Left renal pelvis (tissue), 4 donors: ENCODE results near the gene MISP3. TPM values are rescaled to one million over a fixed set of nuclear protein-coding genes. Genes with fewer than 3 reads are reported as not detected.

Source experiments
- DNase-seq, 4 donors: peaks; one replicate each; pipeline ENCODE4 v3.0.0-alpha.2; 2013; ENCODE audit warnings: low read depth in 4 of 4, low spot score in 3 of 4
- polyA plus RNA-seq, 4 donors: library from polyadenylated mRNA; unstranded; fragments of 120-200 nt; gene quantifications; one replicate each; pipeline ENCODE4 v1.2.1, GENCODE V29; 2013; ENCODE audit not compliant: insufficient read length in 4 of 4

The MISP3 gene
- polyA plus RNA-seq, 4 donors, result 1.3 to 10.3 (median 6.3) TPM

DNA sequence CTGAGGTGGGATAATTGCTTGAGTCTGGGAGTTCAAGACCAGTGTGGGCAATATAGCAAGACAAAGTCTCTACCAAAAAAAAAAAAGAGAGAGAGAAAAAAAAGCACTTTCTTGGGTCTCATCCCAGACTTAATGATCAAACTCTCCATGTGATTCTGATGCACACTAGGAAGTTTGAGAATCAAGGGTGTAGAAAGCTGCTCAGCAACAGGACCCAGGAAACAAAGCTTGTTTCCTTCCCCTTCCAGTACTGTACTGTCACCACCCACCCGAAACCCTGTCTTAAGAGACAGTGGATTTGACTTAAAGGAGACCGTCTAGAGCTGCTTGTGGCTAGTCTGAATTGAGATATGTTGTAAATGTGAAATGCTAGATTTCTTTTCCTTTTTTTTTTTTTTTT is 5.8 kb downstream of the MISP3 start:
- no peak for DNase-seq

DNA sequence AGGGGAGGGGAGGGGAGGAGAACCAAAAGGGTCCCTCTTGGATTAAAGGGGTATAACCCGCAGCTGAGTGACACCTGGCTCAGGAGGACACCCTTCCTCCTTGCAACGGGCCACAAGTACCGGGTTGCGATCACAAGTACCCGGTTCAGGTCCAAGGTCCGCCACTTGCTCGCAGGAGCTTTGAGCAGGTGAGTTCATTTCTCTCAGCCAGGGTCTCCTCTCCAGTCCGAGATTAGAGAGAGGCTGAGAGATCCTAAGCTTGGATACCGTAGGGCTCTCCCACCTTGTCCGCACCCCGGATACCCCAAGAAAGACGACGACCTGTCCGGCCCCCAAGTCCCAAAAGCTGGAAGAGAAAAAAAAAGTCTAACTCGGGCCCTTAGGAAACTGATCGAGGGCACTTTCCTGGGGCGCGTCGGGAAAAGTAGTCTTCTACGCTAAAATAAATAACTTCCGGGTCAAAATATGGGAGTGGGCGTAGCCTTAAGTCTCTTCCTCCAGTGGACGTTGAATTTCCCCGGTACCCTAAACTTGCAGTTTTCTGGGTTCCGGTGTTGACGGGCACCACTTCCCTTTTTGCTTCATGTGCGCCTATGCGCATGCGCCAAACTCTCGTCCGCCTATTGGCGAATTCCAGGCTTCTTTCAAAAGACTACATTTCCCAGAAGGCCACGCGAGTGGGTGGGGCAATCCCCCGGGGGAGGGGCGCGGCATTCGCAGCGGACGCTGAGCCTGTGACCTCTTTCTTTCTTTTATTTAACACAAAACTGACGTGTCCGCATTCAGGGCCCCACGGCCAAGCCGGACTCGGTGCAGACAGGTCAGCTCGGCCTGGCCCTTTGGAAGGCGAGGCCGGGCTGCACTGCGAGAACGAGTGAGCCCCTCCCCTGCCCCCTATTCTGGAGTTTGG is 8.6 kb downstream of the MISP3 start:
- peak; percentile 99 to 100 (median 100) for DNase-seq

DNA sequence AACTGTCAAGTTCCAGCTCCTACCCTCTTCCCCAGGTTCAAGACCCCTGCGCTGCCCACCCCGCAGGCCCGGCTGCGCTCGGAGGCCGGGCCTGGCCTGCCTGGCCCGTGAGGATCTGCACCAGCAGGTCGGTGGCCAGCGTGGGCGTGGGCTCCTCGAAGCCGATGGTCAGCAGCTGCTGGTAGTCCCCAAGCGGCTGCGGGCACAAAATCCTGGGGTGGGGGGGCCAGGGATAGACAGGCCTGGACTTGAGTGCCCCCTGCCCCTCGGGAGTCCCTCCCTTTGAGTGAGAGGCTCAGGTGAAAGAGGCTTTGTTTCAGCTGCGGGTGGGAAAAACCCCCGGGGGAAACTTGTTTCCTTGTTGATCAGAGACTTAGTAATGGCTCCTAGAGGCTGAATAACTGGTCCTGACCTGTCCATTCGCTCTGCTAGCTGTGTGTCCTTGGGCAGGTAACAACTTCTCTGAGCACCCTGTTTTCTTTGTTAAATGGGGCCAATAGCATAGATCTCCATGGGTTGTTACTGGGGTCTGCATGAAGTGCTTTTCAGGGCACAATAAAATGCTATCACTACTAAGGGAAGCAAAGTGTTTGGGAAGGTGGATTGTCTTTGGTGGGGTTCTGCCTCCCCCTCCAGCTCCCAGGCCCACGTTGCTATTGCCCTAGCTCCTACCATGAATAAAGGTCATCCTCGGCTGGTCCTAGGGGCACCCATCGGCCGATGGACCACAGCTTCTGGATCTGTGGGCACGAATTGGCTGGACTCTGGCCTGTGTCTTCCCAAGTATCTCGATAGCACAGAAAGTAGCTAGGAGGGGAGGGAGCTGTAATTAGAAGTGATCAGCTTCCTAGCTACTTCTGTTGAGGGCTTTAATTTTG is 9.4 kb downstream of the MISP3 start:
- DNase-seq, result no peak

DNA sequence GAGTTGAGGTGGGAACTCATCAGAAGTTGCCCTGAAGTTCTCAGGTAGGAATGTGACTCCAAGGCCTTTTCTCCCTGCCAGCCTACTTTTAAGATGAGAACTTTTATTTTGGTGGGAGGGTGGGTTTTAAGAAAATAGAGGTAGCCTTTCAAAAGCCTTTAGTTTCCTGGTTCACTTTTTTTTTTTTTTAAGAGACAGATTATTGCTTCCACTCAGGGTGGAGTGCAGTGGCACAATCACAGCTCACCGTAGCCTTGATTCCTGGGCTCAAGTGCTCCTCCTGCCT is 10.0 kb downstream of the MISP3 start:
- DNase-seq, result no peak

DNA sequence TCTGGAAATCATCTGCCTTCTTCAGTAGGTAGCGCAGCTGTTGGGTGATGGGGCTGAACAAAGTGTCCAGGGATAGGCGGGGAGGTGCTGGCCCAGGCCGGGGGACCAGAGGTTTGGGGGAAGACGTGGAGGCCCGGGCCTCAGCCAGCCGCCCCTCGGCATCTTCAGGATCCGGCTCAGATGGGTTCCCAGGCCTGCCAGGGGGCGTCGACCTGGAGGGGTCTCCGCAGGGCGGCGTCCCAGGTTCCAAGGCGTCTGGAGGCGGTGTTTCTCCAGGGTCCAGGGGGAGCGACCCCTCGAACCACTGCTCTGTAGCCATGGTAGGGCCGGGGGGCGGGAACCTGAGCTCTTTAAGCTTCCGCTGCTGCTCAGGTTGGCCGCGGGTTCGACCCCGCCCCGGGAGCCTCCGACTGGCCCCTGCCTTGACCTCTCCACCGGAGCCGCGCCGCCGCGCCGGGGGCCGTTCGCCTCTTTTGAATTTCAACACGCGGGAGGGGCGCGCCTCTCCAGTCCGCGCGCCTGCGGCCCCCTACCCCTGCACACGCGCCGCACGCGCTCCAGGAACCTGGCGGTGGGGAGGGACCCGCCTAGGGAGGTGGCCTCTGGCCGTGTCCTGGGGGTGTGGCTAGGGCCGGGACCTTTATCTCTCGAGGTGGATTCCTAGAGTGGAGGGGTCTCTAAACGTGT is 12.9 kb downstream of the MISP3 start, which contains the start of gene C19orf67:
C19orf67 (minus strand) TSS at position 475 of the 687 bp plus-strand sequence; CDS start at position 319, 156 bp downstream.
- no peak for DNase-seq

DNA sequence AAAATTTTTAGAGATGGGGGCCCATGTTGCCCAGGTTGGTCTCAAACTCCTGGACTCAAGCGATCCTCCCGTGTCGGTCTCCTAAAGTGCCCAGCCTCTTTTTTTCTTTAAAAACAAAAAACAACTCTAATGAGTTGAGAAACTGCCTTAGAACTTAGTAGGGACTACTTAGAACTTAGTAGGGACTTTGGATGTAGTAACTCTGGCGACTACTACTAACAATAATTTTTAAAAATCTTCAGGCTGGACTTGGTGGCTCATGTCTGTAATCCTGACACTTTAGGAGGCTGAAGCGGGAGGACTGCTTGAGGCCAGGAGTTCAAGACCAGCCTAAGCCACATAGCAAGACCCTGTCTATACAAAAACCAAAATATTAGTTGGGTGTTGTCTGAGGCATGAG is 13.5 kb downstream of the MISP3 start:
- DNase-seq, result no peak

DNA sequence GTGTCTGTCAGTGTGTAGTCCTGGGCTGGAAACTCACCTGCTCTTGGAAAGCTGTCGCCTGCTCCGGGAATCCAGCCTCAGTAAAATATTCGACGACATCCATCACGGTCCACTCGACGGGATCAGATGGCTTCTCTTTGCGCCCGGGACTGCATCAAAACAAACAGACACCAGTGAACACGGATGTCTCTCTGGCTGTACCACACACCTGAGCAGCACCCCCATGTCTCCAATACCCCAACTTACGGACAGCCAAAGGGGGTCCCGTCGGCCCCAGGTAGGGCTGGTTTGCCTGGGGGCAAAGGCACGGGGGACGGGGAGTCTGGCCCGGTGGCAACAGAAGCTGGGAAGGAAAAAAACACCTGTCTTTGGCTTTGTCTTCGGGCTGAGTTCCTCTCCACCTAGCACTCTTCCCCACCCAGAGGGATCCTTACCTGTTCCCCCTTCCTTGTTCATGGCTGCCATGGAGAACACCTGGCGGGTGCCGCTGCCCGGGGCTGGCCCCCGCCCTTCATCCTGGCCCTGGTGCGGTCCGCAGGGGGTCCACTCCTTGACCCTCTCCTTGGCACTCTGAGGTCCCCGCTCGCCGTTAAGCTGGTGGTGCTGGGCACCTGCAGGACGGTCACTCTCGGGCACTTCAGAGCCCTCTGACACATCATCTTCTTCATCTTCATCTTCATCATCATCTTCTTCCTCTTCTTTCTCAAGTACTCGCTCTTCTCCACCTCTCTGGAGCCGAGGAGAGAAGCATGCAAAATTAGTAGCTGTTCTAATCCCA is 16.2 kb downstream of the MISP3 start:
- no peak for DNase-seq

DNA sequence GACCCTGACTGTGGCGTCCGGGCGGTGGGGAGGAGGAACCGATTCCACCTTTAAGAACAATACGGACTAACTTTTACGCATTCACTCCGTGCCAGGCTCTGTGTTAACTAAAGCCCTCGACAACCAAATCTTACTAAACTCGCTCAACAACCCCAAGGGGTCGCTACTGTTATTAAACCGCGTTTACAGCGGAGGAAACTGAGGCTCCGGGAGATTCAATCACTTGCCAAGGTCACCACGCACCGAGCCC is 16.8 kb downstream of the MISP3 start:
- DNase-seq, result no peak

DNA sequence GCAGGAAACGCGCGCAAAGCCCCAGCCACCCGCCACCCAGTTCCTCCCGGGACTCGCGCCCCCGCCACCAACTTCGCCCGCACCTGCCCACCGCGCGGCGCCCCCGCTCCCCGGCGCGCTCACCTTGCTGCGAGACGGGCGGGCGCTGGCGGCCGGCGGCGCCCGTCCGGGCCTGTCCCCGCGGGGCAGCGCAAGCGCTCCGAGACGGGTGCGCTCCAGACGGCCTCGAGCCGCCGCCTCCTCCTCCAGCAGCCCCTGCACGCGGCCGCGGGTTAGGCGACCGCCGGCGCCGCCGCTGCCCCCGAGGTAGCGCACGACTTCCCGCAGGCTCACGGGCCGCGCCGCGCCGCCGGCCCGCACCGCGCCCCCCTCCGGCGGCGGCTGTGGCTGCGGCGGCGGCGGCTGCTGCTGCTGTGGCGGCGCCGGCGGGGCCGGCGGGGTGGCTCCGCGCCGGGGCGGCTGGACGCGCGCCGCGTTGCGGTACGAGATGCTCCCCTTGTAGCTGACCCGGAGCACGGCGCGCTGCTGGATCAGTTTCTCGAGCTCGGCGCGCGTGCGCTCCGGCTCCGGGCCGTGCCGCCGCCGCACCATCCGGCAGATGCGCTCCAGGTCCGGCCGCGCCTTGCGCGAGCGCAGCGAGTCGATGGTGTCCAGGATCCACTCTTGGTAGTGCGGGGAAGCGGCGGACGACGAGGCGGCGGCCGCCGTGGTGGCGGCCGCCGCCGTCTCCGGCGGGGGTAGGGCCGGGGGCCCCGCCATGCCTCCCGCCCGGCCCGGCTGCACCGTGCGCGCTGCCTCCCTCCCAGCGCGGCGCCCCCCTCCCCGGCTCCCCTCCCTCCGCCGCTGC is 17.3 kb downstream of the MISP3 start:
- DNase-seq, result no peak

DNA sequence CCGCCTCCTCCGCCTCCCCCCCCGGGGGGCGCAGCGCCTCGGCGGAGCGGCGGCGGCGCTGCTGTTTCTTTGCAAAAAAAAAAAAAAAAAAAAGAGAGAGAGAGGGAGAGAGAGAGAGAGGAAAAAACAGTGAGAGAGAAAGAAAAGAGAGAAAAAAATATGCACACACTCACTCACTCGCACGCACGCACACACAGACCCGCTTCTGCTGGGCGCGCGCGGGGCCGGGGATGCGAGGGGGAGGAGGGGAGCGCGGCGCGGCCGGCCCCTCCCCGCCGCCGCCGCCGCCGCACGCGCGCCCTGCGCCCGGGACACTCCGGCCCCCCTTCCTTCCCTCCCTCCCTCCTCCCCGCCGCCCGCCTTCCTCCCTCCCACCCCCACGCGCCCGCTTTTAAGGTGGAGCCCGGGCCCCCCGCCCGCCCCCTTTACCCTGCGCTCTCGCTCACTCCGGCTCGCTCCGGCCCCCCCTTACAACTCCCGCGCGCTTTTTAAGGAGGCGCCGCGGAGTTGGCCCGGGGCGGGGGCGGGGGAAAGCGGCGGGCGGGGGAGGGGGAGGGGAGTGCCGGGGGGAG is 18.0 kb downstream of the MISP3 start, which contains the start of gene SAMD1:
SAMD1 (minus strand) TSS at position 243 of the 572 bp plus-strand sequence.
- peak in 3 of 4 donors; percentile 81 to 83 (median 83) for DNase-seq

DNA sequence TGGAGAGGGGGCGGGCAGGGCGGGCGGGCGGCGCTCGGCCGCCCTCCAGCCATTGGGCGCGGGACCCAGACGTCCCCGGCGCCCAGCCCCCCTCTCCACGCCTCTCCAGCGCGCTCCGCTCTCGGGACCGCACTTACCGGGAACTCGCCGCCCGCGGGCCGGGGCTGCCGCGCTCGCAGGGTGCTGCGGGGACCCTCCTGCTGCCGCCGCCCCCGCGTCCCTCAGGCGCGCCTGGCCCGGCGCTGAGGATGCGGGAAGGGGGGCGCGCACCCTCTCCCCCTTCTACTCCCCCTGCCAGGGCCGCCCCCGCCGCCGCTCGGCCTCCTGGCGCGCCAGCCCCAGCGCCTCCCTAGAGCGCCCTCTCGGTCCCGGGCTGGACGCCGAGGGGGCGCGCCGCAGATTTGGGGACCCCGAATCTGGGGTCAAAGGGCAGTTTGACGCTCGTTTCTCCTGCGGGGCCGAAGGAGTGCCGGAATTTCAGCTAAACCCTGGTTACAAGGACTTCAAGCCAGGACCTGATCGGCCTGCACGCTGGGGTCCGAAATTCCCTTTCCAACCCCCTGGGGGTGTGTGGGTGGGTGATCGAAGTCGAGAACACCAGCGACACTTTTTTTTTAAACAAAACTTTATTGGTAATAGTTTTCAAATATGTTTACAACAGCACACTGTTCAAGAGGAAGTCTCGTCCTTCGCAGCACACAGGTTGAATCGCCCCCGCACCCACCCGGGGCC is 18.7 kb downstream of the MISP3 start:
- DNase-seq, result no peak

DNA sequence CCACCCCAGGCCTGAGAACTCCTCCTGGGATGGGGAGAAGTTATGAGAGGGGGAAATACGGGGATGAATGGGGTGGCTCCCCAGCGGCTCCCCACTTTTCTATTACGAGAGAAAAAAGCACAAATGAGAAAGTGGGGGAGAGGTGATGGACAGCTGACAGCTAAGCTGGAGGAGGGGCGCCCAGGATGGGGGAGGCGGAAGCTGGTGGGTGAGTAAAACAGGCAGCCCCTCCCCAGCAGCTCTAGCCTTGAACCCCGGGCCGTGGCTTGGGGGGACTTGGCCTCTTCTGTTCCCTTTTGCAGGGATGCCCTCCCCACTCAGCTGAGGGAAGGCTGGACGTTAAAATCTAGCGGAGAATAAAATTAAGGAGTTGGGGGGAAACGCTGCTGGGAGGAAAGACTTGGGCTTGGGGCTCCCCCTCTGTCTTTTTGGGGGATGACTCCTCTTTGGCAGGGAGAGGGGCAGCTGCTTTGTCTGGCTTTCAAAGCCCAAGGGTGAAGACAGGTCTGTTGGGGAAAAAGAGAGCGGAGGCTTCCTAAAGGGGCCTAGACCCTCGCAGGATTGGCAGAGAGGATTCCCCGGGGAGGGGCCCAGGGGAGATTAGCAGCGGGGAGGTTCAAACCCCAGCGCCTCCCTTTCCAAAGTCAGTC is 19.4 kb downstream of the MISP3 start:
- DNase-seq, result no peak

DNA sequence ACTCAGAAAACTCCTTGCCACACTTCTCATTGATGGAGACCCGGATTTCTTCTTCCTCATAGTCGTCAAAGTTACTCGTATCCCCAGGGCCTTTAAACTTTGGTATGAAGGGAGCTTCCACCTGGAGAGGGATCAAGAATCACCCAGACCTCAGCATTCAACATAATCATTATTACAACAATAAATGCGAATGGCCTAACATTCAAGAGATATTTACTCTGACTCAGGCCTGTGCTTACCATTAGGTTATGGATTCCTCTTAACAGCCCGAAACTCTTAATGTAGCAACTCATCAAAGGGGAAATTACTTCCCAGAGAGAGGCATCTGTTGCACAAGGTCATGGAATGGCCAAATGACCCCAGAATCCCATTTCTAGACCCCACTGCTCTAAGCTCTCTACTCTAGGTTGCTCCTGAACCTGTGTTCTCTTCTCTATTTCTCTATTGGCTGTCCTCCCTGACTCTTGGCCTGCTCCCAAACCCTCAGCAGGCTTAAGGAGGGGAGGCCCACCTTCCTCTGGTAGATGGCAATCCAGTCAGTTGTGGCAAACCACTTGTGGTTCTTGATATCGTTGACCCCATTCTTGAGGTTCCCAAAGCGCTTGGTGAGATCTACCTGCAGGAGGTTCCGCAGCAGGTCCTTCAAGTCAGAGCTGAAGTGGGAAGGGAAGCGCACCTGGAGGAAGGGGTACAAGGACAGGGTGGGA is 20.7 kb downstream of the MISP3 start:
- no peak for DNase-seq

DNA sequence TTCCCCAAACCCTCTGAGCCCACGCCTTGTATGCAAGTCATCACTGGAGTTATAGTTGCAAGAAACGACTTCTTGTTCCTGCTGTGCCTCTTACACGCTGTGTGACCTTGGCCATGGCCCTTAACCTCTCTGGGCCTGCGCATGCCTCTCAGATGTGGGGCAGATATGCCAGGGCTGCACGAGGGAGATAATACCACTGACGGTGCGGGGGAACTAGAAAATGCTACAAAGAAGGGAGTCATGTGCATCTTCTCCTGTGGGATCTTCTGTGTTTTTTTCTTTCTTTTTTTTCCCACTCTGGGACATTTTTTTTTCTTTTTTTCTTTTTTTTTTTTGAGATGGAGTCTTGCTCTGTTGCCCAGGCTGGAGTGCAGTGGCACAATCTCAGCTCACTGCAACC is 22.3 kb downstream of the MISP3 start:
- no peak for DNase-seq

DNA sequence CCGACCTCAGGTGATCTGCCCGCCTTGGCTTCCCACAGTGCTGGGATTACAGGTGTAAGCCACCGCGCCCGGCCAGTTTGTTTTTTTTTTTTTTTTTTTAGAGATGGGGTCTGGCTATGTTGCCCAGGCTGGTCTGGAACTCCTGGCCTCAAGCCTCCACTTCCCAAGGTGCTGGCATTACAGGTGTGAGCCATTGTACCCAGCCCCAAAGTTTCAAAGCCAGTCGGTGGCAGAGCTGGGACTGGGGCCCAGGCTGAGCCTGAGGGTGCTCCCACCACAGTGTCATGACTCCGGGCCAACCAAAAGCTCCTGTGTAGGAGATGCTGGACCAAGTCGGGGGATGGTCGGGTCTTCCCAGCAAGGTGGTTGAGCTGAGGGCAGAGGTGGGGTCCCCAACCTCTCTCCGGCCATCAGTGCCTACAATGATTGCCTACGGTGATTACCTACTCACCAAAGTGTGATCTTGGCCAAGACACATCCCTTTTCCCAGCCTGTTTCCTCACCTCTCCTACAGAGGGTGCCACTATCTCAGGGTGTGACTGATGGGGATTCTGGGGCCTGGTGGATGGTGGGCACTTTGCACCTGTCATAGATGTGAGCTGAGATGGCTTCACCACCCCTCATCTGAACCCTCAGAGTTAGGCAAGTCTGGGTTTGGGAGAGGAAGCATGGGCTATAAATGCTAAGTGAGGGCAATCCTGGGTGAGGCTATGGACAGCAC is 23.8 kb downstream of the MISP3 start:
- no peak for DNase-seq

DNA sequence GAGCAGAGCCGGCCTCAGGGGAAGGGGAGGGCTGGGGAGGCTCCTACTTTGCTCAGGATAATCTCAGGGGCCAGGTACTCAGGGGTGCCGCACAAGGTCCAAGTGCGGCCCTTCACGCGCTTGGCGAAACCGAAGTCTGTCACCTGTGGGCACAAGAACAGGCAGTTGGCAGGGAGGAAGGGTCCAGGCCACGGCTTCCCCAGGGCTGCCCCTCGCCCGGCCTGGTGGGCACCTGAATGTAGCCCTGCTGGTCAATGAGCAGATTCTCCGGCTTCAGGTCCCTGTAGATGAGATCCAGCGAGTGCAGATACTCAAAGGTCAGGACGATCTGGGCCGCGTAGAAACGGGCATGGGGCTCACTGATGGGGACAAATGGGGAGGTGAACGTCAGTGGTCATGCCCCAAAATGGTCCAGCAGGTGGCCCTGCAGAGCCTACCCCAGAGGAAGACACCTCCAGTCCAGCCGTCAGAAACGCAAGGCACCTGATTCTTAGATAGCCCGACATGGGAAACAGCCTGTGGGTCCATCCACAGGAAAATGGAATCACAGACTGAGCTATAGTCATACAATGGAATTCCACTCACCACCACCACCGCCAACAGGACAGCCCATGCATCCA is 25.1 kb downstream of the MISP3 start:
- DNase-seq, result no peak
